Endodermal cell (in vitro differentiated cells): ENCODE measurements around the gene SLC30A5. TPM values are rescaled to one million over a fixed set of nuclear protein-coding genes. Genes with fewer than 3 reads are reported as not detected.

Source experiments
- DNase-seq: peaks from one replicate; pipeline ENCODE4 v3.0.0-alpha.2; 2017
- H3K27ac ChIP-seq: 2 replicates; pipeline ENCODE4 v1.5.1; 2013; ENCODE audit warnings: mild to moderate bottlenecking, low read depth, low read length, moderate library complexity
- H3K27me3 ChIP-seq: 2 replicates; pipeline ENCODE4 v1.6.1; 2013; ENCODE audit warnings: mild to moderate bottlenecking, low read length, moderate library complexity; ENCODE audit not compliant: insufficient read depth, control insufficient read depth, poor library complexity, severe bottlenecking
- H3K36me3 ChIP-seq: 2 replicates; pipeline ENCODE4 v1.7.0; 2013; ENCODE audit warnings: mild to moderate bottlenecking, low read length, moderate library complexity; ENCODE audit not compliant: control insufficient read depth, insufficient read depth
- H3K4me1 ChIP-seq: one replicate; pipeline ENCODE4 v1.7.0; 2013; ENCODE audit warnings: low read length; ENCODE audit not compliant: control insufficient read depth, insufficient read depth
- H3K4me3 ChIP-seq: 2 replicates; pipeline ENCODE4 v1.5.1; 2013; ENCODE audit warnings: mild to moderate bottlenecking, low read length, moderate library complexity
- H3K9ac ChIP-seq: 2 replicates; pipeline ENCODE4 v1.6.1; 2013; ENCODE audit warnings: mild to moderate bottlenecking, low read length, moderate library complexity; ENCODE audit not compliant: poor library complexity, severe bottlenecking; ENCODE audit errors: extremely low read depth
- H3K9me3 ChIP-seq: 2 replicates; pipeline ENCODE4 v1.6.1; 2013; ENCODE audit warnings: mild to moderate bottlenecking, low read length, moderate library complexity; ENCODE audit not compliant: control insufficient read depth
- H3K27ac Mint-ChIP-seq: 2 replicates; pipeline ENCODE4 v1.8.0; 2020; ENCODE audit warnings: mixed read lengths
- H3K27me3 Mint-ChIP-seq: 2 replicates; pipeline ENCODE4 v1.8.0; 2021; ENCODE audit warnings: mild to moderate bottlenecking, mixed read lengths; ENCODE audit not compliant: insufficient read depth
- H3K36me3 Mint-ChIP-seq: 2 replicates; pipeline ENCODE4 v1.8.0; 2020; ENCODE audit warnings: low read depth, mixed read lengths
- H3K4me1 Mint-ChIP-seq: 2 replicates; pipeline ENCODE4 v1.8.0; 2020; ENCODE audit warnings: mixed read lengths
- H3K4me3 Mint-ChIP-seq: 2 replicates; pipeline ENCODE4 v1.8.0; 2020; ENCODE audit warnings: mild to moderate bottlenecking, moderate library complexity, mixed read lengths
- H3K9me3 Mint-ChIP-seq: 2 replicates; pipeline ENCODE4 v1.8.0; 2020; ENCODE audit warnings: mild to moderate bottlenecking, mixed read lengths
- CTCF ChIP-seq: fragments of 200-600 bp; sonication (generic); conservative IDR thresholded peaks from 2 replicates; pipeline ENCODE4 v1.5.0; 2021; ENCODE audit warnings: antibody characterized with exemption, mild to moderate bottlenecking
- WGBS, 2 experiments: methylation state at CpG; one replicate each; pipeline versions ENCODE4 v1.1.5 to v1.1.7; 2013; ENCODE audit warnings: missing lambda C conversion rate in 2 of 2, mixed read lengths in 1 of 2; ENCODE audit not compliant: insufficient coverage in 1 of 2, insufficient read length in 1 of 2; 5-methylcytosine and 5-hydroxymethylcytosine counted together
- total RNA-seq, 2 donors: library from RNA; stranded (reverse); fragmentation: NEBNext Ultra II Directional in 1 of 2; extraction: Animal tissue kit (Norgen Biotek cat#: 25700) in 1 of 2; gene quantifications; 2 replicates in 1 of 2; 3 replicates in 1 of 2; pipeline ENCODE4 v1.2.1, GENCODE V29; 2021

SLC30A5 gene
- total RNA-seq, 2 donors from 2014 or later, result 49.6 to 64.7 TPM

- WGBS, 2 experiments, result 89 to 93% methylated on average over 3 of the region's 3 CpGs
Observed at GRCh38 chr5:69152731-69153130, 58.9 kb downstream of the SLC30A5 start.

GRCh38 chr5:69156456-69156855, 62.6 kb downstream of the SLC30A5 start:
- no peaks in the 10 kb centered on the region for H3K36me3 ChIP-seq
- Mint-ChIP-seq H3K4me1 (no peaks in the 10 kb centered on the region), H3K27ac (no peak overlapping the region), H3K27me3 (no peaks in the 10 kb centered on the region), H3K36me3 (no peaks in the 10 kb centered on the region), H3K9me3 (no peaks in the 10 kb centered on the region), H3K4me3 (no peak overlapping the region)
- WGBS, 2 experiments, result 98% methylated on average over 10 to 11 of the region's 11 CpGs
- DNase-seq, result no peak
- no peak overlapping the region for H3K4me3 ChIP-seq
- no peak overlapping the region for H3K9ac ChIP-seq
- no peaks in the 10 kb centered on the region for H3K9me3 ChIP-seq
- H3K4me1 ChIP-seq, result no peaks in the 10 kb centered on the region
- no peak for TF ChIP-seq CTCF
- H3K27me3 ChIP-seq, result no peaks in the 10 kb centered on the region
- no peak overlapping the region for H3K27ac ChIP-seq

More at GRCh38 chr5:69152731-69153130, 58.9 kb downstream of the SLC30A5 start:
- H3K9me3 ChIP-seq, result no peaks in the 10 kb centered on the region
- no peak overlapping the region for H3K9ac ChIP-seq
- Mint-ChIP-seq H3K9me3 (no peaks in the 10 kb centered on the region), H3K36me3 (no peaks in the 10 kb centered on the region), H3K4me1 (peaks cover 9% of the 10 kb centered on the region), H3K27me3 (no peaks in the 10 kb centered on the region), H3K4me3 (no peak overlapping the region), H3K27ac (no peak overlapping the region)
- H3K27me3 ChIP-seq, result no peaks in the 10 kb centered on the region
- no peaks in the 10 kb centered on the region for H3K36me3 ChIP-seq
- peak; percentile 5 for DNase-seq
- peaks cover 6% of the 10 kb centered on the region for H3K4me1 ChIP-seq
- no peak overlapping the region for H3K4me3 ChIP-seq
- TF ChIP-seq CTCF, result no peak
- no peak overlapping the region for H3K27ac ChIP-seq

GRCh38 chr5:69158039-69158438, 64.2 kb downstream of the SLC30A5 start:
- Mint-ChIP-seq H3K27ac (no peak overlapping the region), H3K9me3 (no peaks in the 10 kb centered on the region), H3K36me3 (no peaks in the 10 kb centered on the region), H3K4me3 (no peak overlapping the region), H3K27me3 (no peaks in the 10 kb centered on the region), H3K4me1 (no peaks in the 10 kb centered on the region)
- H3K27me3 ChIP-seq, result no peaks in the 10 kb centered on the region
- no peak for TF ChIP-seq CTCF
- H3K9ac ChIP-seq, result no peak overlapping the region
- no peaks in the 10 kb centered on the region for H3K36me3 ChIP-seq
- WGBS, 2 experiments, result 94 to 97% methylated on average over 3 of the region's 3 CpGs
- no peaks in the 10 kb centered on the region for H3K4me1 ChIP-seq
- no peak overlapping the region for H3K27ac ChIP-seq
- DNase-seq, result no peak
- no peaks in the 10 kb centered on the region for H3K9me3 ChIP-seq
- H3K4me3 ChIP-seq, result no peak overlapping the region
